Vagina (tissue), 2 donors: ENCODE measurements around the gene MAP7. TPM values are rescaled to one million over a fixed set of nuclear protein-coding genes. Genes with fewer than 3 reads are reported as not detected.
"Not testable (repeated sequence)": the region's sequence is repeated elsewhere in the genome, so short reads cannot be mapped to it uniquely, and the experiment has no call there.

Experiments used
- DNase-seq, 2 donors: peaks; one replicate each; pipeline ENCODE4 v3.0.0-alpha.2; 2017; ENCODE audit errors: extremely low spot score in 2 of 2
- H3K27ac ChIP-seq: fragments of 200-600 bp; sonication (generic); one replicate; pipeline ENCODE4 v1.5.1; 2019
- H3K27me3 ChIP-seq: fragments of 200-600 bp; sonication (generic); one replicate; pipeline ENCODE4 v1.5.1; 2019
- H3K36me3 ChIP-seq, 2 donors: fragments of 200-600 bp; sonication (generic); one replicate each; pipeline ENCODE4 v1.5.1; 2017 to 2019
- H3K4me1 ChIP-seq: fragments of 200-600 bp; sonication (generic); one replicate; pipeline ENCODE4 v1.5.1; 2019
- H3K4me3 ChIP-seq, 2 donors: fragments of 200-600 bp; sonication (generic); 1 replicate in 1 of 2; 2 replicates in 1 of 2; pipeline ENCODE4 v1.5.1; 2016 to 2019
- H3K9me3 ChIP-seq: fragments of 200-600 bp; sonication (generic); one replicate; pipeline ENCODE4 v1.5.1; 2019
- POLR2A ChIP-seq, 2 donors: fragments of 450-650 bp; IDR thresholded peaks; one replicate each; pipeline ENCODE4 v1.6.1; 2017; ENCODE audit warnings: antibody characterized with exemption in 2 of 2, mild to moderate bottlenecking in 2 of 2, moderate library complexity in 2 of 2
- POLR2AphosphoS5 ChIP-seq, 2 donors: sonication (generic); formaldehyde crosslinking; IDR thresholded peaks; one replicate each; pipeline ENCODE4 v1.9.0; 2017; ENCODE audit warnings: antibody characterized with exemption in 2 of 2, mild to moderate bottlenecking in 2 of 2, low read depth in 1 of 2; ENCODE audit not compliant: insufficient read depth in 1 of 2
- intact Hi-C: fragments of 100-400 bp; cut with DNase I; formaldehyde crosslinking; loops from one replicate; pipeline ENCODE4 v1.15.1; 2023
- total RNA-seq: library from RNA; depleted of rRNA; stranded (reverse); fragments of >200 nt; gene quantifications from one replicate; pipeline ENCODE4 v1.2.3, GENCODE V29; 2016
- TF ChIP-seq, protein P1 (sequence below), 3 experiments: fragments of 450-650 bp in 2 of 3; fragments of 200-600 bp in 1 of 3; sonication (generic) in 1 of 3; IDR thresholded peaks; one replicate each; pipeline ENCODE4 v1.5.1; 2017 to 2019; ENCODE audit warnings: antibody characterized with exemption in 3 of 3, mild to moderate bottlenecking in 2 of 3, moderate library complexity in 2 of 3

Gene MAP7
- total RNA-seq, 1 donor from 2014 or later, result 9.3 TPM

DNA sequence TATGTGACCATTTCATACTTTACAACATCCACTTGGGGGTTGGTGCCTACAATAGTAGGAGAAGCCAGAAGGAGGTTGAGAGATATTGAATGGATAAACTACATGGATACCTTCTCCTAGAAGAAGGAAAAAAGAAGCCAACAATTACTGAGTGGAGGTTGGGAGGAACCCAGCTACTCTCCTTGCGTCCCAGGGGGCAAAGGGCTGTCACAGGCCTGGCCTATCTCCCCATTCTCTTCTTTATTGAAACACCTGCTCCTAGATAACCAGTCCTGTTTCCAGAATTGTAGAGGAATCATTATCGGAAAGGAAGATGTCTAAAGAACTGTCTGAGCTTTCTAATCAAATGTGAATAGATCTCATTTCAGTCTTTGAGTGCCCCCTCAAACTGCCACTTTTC is 115.1 kb downstream of the MAP7 start:
- no peak for TF ChIP-seq POLR2AphosphoS5 (IDR thresholded peaks at IDR 0.05; ENCODE audit: insufficient read depth in 1 of 2, low read depth in 1 of 2)
- TF ChIP-seq POLR2A (IDR thresholded peaks at IDR 0.05), result no peak
- TF ChIP-seq, protein P1, sequence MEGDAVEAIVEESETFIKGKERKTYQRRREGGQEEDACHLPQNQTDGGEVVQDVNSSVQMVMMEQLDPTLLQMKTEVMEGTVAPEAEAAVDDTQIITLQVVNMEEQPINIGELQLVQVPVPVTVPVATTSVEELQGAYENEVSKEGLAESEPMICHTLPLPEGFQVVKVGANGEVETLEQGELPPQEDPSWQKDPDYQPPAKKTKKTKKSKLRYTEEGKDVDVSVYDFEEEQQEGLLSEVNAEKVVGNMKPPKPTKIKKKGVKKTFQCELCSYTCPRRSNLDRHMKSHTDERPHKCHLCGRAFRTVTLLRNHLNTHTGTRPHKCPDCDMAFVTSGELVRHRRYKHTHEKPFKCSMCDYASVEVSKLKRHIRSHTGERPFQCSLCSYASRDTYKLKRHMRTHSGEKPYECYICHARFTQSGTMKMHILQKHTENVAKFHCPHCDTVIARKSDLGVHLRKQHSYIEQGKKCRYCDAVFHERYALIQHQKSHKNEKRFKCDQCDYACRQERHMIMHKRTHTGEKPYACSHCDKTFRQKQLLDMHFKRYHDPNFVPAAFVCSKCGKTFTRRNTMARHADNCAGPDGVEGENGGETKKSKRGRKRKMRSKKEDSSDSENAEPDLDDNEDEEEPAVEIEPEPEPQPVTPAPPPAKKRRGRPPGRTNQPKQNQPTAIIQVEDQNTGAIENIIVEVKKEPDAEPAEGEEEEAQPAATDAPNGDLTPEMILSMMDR (IDR thresholded peaks at IDR 0.05), result no peak
- H3K4me3 ChIP-seq, result no peak overlapping the region
- no peaks in the 10 kb centered on the region for H3K4me1 ChIP-seq
- intact Hi-C loops, result no loop called here
- H3K36me3 ChIP-seq, result no peaks in the 10 kb centered on the region
- no peak overlapping the region for H3K27ac ChIP-seq
- no peak for DNase-seq
- H3K27me3 ChIP-seq, result no peaks in the 10 kb centered on the region
- H3K9me3 ChIP-seq, result no peaks in the 10 kb centered on the region

GRCh38 chr6:136431306-136431705 is 118.9 kb downstream of the MAP7 start:
- H3K36me3 ChIP-seq, H3K4me1 ChIP-seq, H3K27me3 ChIP-seq, H3K4me3 ChIP-seq, H3K27ac ChIP-seq, intact Hi-C loops, DNase-seq, H3K9me3 ChIP-seq: not testable (repeated sequence)

DNA sequence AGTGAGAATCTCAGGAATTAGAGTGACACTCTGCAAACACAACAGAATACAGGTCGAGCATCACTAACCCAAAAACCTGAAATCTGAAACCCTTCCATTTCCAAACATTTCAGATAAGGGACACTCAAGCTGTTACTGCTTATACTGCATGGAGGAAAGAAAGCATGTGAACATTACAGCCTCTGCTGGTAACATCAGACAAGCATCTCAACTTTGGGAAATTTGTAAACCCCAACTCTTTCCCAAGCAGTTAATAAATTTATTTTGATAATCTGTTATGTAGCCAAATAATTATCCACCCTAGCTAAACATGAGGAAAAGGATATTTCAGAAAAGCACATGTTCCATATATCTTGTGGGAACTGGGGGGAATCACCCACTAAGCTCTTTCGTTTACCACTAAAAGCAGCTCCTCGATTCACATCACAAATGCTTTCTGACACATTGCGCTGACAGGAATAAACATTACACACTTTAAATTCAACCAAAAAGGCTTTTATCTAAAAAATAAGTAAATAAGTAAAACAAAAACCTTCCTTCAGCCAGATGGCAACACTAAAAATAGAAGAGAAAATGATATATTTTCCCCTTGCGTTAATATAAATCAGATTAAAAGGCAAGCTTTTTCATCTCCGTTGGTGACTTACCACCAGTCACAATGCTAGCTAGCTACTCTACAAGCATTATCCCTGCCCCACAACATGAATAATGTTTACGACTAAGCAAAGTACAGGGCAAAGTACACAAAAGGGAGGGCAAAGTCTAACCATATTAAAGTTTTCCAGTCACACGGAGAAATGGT is 120.8 kb downstream of the MAP7 start:
- Histone ChIP-seq H3K27ac (no peak overlapping the region), H3K27me3 (no peaks in the 10 kb centered on the region), H3K4me3 (no peak overlapping the region), H3K9me3 (no peaks in the 10 kb centered on the region), H3K36me3 (no peaks in the 10 kb centered on the region), H3K4me1 (no peaks in the 10 kb centered on the region)
- TF ChIP-seq POLR2AphosphoS5 (IDR thresholded peaks at IDR 0.05; ENCODE audit: insufficient read depth in 1 of 2, low read depth in 1 of 2), result no peak
- TF ChIP-seq, protein P1 (IDR thresholded peaks at IDR 0.05), result no peak
- no peak for TF ChIP-seq POLR2A (IDR thresholded peaks at IDR 0.05)
- intact Hi-C loops, result no loop called here
- no peak for DNase-seq

GRCh38 chr6:136427378-136427717 is 122.9 kb downstream of the MAP7 start:
- TF ChIP-seq POLR2A (IDR thresholded peaks at IDR 0.05) (no peak), POLR2AphosphoS5 (IDR thresholded peaks at IDR 0.05; ENCODE audit: insufficient read depth in 1 of 2, low read depth in 1 of 2) (no peak)
- TF ChIP-seq, protein P1 (IDR thresholded peaks at IDR 0.05), result no peak
- no peak for DNase-seq
- Histone ChIP-seq H3K27me3 (no peaks in the 10 kb centered on the region), H3K4me3 (no peak overlapping the region), H3K4me1 (no peaks in the 10 kb centered on the region), H3K27ac (no peak overlapping the region), H3K36me3 (no peaks in the 10 kb centered on the region), H3K9me3 (no peaks in the 10 kb centered on the region)
- intact Hi-C loops, result no loop called here

DNA sequence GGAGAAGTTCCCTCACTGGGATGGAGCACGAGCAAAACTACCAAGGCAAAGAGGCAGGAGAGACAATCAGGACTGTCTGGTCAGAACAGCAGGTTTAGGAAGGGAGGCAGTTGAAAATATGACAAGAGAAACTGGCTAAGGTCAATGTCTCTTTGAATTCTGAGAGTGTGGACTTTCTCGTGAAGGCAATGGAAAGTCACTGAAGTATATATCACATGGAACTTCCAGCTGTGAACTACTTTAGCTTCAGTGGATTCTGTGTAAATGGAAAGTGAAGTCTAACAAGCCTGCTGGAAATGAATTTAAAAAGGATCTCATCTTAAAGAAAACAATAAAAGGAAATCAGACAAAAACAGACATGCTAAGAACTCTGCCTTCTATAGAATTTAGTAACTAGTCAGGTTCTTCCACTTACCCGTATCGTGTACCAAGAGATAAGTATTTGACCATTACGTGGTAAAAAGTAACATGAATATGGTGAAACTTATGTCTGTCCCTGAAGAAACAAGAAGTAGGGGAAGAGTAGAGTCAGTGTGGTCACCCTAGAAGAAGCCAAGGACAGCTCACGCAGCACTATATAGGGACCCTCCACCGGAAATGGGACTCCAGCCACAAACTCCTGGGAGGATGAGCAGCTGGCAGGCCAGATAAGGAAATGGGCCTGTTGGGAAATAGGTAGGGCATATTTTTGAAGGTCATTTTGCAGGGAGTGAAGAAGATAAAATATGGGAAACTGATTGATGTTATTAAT is 123.4 kb downstream of the MAP7 start:
- Histone ChIP-seq H3K27me3 (no peaks in the 10 kb centered on the region), H3K36me3 (no peaks in the 10 kb centered on the region), H3K4me3 (no peak overlapping the region), H3K27ac (no peak overlapping the region), H3K9me3 (no peaks in the 10 kb centered on the region), H3K4me1 (no peaks in the 10 kb centered on the region)
- TF ChIP-seq, protein P1 (IDR thresholded peaks at IDR 0.05), result no peak
- TF ChIP-seq POLR2AphosphoS5 (IDR thresholded peaks at IDR 0.05; ENCODE audit: insufficient read depth in 1 of 2, low read depth in 1 of 2) (no peak), POLR2A (IDR thresholded peaks at IDR 0.05) (no peak)
- intact Hi-C loops, result no loop called here
- no peak for DNase-seq
